ENCODE data around the gene RSL24D1. TPM values are rescaled to one million over a fixed set of nuclear protein-coding genes. Genes with fewer than 3 reads are reported as not detected.
A peak's percentile ranks its signal among the peaks of the same experiment; 100 is the strongest.

Gene RSL24D1
- total and polyA plus RNA-seq, 2 experiments from 2014 or later = 93.1 to 95.2 TPM

- Histone ChIP-seq H3K4me2 (ENCODE audit: unreplicated experiment) (no peak overlapping the region), H4K20me1 (ENCODE audit: insufficient read depth) (peaks cover 13% of the 10 kb centered on the region), H3K79me2 (ENCODE audit: insufficient read depth) (peaks cover 62% of the 10 kb centered on the region), H3K9me3 (ENCODE audit: low read depth) (no peaks in the 10 kb centered on the region), H3K9ac (no peak overlapping the region), H3K9me2 (ENCODE audit: insufficient read depth) (no peaks in the 10 kb centered on the region), H3K36me3 (ENCODE audit: low read depth) (peaks cover 87% of the 10 kb centered on the region), H2AFZ (no peak overlapping the region), H3K27ac (no peak overlapping the region), H3F3A (ENCODE audit: insufficient read depth) (peaks cover 6% of the 10 kb centered on the region; the same call in 1 of the 2 replicates), H3K27me3 (replicated peaks; ENCODE audit: insufficient read depth) (no peaks in the 10 kb centered on the region), H3K4me3 (no peak overlapping the region), H3K4me1 (ENCODE audit: insufficient read depth) (peaks cover 3% of the 10 kb centered on the region; the same call in 1 of the 2 replicates)
- peak; percentile 6 for DNase-seq
- 94 to 97% methylated on average over 2 of the region's 2 CpGs for WGBS, 2 experiments (ENCODE audit: low coverage in 1 of 2, low lambda C conversion rate in 2 of 2, missing lambda C conversion rate in 2 of 2)
- no peak for TF ChIP-seq EZH2phosphoT487 (IDR thresholded peaks at IDR 0.05; ENCODE audit: insufficient read depth, low read depth)
- no peak for TF ChIP-seq EZH2 (IDR thresholded peaks at IDR 0.05; ENCODE audit: insufficient read depth, poor library complexity, severe bottlenecking)
- in situ Hi-C loops (cut with MboI) = no loop called here
Observed at GRCh38 chr15:55183679-55184078, 13.1 kb downstream of the RSL24D1 start.

GRCh38 chr15:55179141-55179540 lies 17.6 kb downstream of the RSL24D1 start:
- H3K9me3 ChIP-seq (ENCODE audit: low read depth) = no peaks in the 10 kb centered on the region
- H3K4me1 ChIP-seq (ENCODE audit: insufficient read depth) = peaks cover 3% of the 10 kb centered on the region; the same call in 1 of the 2 replicates
- no peak overlapping the region for H3K4me2 ChIP-seq (ENCODE audit: unreplicated experiment)
- H2AFZ ChIP-seq = no peak overlapping the region
- H3K27ac ChIP-seq = no peak overlapping the region
- H3K79me2 ChIP-seq (ENCODE audit: insufficient read depth) = peaks cover 16% of the 10 kb centered on the region
- no peaks in the 10 kb centered on the region for H3K9me2 ChIP-seq (ENCODE audit: insufficient read depth)
- H3K36me3 ChIP-seq (ENCODE audit: low read depth) = peaks cover 64% of the 10 kb centered on the region
- in situ Hi-C loops (cut with MboI) = no loop called here
- no peak overlapping the region for H3K4me3 ChIP-seq
- no peaks in the 10 kb centered on the region; the same call in 1 of the 2 replicates for H4K20me1 ChIP-seq (ENCODE audit: insufficient read depth)
- peaks cover 6% of the 10 kb centered on the region; the same call in 1 of the 2 replicates for H3F3A ChIP-seq (ENCODE audit: insufficient read depth)
- no peak for DNase-seq
- H3K27me3 ChIP-seq (replicated peaks; ENCODE audit: insufficient read depth) = no peaks in the 10 kb centered on the region
- TF ChIP-seq EZH2phosphoT487 (IDR thresholded peaks at IDR 0.05; ENCODE audit: insufficient read depth, low read depth) = no peak
- no peak for TF ChIP-seq EZH2 (IDR thresholded peaks at IDR 0.05; ENCODE audit: insufficient read depth, poor library complexity, severe bottlenecking)
- no peak overlapping the region for H3K9ac ChIP-seq

GRCh38 chr15:55170361-55170760 lies 26.4 kb downstream of the RSL24D1 start:
- H4K20me1 ChIP-seq (ENCODE audit: insufficient read depth) = no peaks in the 10 kb centered on the region
- no peaks in the 10 kb centered on the region for H3K4me1 ChIP-seq (ENCODE audit: insufficient read depth)
- no peak overlapping the region for H2AFZ ChIP-seq
- no peaks in the 10 kb centered on the region for H3K27me3 ChIP-seq (replicated peaks; ENCODE audit: insufficient read depth)
- TF ChIP-seq EZH2phosphoT487 (IDR thresholded peaks at IDR 0.05; ENCODE audit: insufficient read depth, low read depth) = no peak
- no peak for TF ChIP-seq EZH2 (IDR thresholded peaks at IDR 0.05; ENCODE audit: insufficient read depth, poor library complexity, severe bottlenecking)
- no peaks in the 10 kb centered on the region for H3K9me3 ChIP-seq (ENCODE audit: low read depth)
- H3K79me2 ChIP-seq (ENCODE audit: insufficient read depth) = no peaks in the 10 kb centered on the region
- no peak overlapping the region for H3K9ac ChIP-seq
- WGBS, 2 experiments (ENCODE audit: low coverage in 1 of 2, low lambda C conversion rate in 2 of 2, missing lambda C conversion rate in 2 of 2) = 65 to 72% methylated on average over 4 of the region's 4 CpGs
- no peaks in the 10 kb centered on the region for H3F3A ChIP-seq (ENCODE audit: insufficient read depth)
- H3K9me2 ChIP-seq (ENCODE audit: insufficient read depth) = no peaks in the 10 kb centered on the region
- no peak for DNase-seq
- no peak overlapping the region for H3K27ac ChIP-seq
- in situ Hi-C loops (cut with MboI) = no loop called here
- no peaks in the 10 kb centered on the region for H3K36me3 ChIP-seq (ENCODE audit: low read depth)
- no peak overlapping the region for H3K4me2 ChIP-seq (ENCODE audit: unreplicated experiment)
- H3K4me3 ChIP-seq = no peak overlapping the region

GRCh38 chr15:55168350-55168974 lies 28.3 kb downstream of the RSL24D1 start:
- H3K4me1 ChIP-seq (ENCODE audit: insufficient read depth) = no peaks in the 10 kb centered on the region
- 46 to 55% methylated on average over 10 to 11 of the region's 11 CpGs for WGBS, 2 experiments (ENCODE audit: low coverage in 1 of 2, low lambda C conversion rate in 2 of 2, missing lambda C conversion rate in 2 of 2)
- no peaks in the 10 kb centered on the region for H4K20me1 ChIP-seq (ENCODE audit: insufficient read depth)
- no peak overlapping the region for H3K4me2 ChIP-seq (ENCODE audit: unreplicated experiment)
- no peaks in the 10 kb centered on the region for H3K79me2 ChIP-seq (ENCODE audit: insufficient read depth)
- H3K27me3 ChIP-seq (replicated peaks; ENCODE audit: insufficient read depth) = no peaks in the 10 kb centered on the region
- H3F3A ChIP-seq (ENCODE audit: insufficient read depth) = no peaks in the 10 kb centered on the region
- peak; percentile 65 for DNase-seq
- no peaks in the 10 kb centered on the region for H3K36me3 ChIP-seq (ENCODE audit: low read depth)
- in situ Hi-C loops (cut with MboI) = no loop called here
- H3K9me2 ChIP-seq (ENCODE audit: insufficient read depth) = no peaks in the 10 kb centered on the region
- H3K9ac ChIP-seq = no peak overlapping the region
- no peak overlapping the region for H2AFZ ChIP-seq
- no peaks in the 10 kb centered on the region for H3K9me3 ChIP-seq (ENCODE audit: low read depth)
- TF ChIP-seq EZH2 (IDR thresholded peaks at IDR 0.05; ENCODE audit: insufficient read depth, poor library complexity, severe bottlenecking) (no peak), EZH2phosphoT487 (IDR thresholded peaks at IDR 0.05; ENCODE audit: insufficient read depth, low read depth) (no peak)
- H3K27ac ChIP-seq = no peak overlapping the region
- no peak overlapping the region for H3K4me3 ChIP-seq
